HG03066 (cell line): ENCODE data around the gene ZFP36.

Source experiments
- ATAC-seq: cut with Tn5 transposase; IDR thresholded peaks from one replicate; pipeline ENCODE4 v1.9.1; 2021; ENCODE audit warnings: low read depth; ENCODE audit not compliant: unreplicated experiment

The ZFP36 gene

DNA sequence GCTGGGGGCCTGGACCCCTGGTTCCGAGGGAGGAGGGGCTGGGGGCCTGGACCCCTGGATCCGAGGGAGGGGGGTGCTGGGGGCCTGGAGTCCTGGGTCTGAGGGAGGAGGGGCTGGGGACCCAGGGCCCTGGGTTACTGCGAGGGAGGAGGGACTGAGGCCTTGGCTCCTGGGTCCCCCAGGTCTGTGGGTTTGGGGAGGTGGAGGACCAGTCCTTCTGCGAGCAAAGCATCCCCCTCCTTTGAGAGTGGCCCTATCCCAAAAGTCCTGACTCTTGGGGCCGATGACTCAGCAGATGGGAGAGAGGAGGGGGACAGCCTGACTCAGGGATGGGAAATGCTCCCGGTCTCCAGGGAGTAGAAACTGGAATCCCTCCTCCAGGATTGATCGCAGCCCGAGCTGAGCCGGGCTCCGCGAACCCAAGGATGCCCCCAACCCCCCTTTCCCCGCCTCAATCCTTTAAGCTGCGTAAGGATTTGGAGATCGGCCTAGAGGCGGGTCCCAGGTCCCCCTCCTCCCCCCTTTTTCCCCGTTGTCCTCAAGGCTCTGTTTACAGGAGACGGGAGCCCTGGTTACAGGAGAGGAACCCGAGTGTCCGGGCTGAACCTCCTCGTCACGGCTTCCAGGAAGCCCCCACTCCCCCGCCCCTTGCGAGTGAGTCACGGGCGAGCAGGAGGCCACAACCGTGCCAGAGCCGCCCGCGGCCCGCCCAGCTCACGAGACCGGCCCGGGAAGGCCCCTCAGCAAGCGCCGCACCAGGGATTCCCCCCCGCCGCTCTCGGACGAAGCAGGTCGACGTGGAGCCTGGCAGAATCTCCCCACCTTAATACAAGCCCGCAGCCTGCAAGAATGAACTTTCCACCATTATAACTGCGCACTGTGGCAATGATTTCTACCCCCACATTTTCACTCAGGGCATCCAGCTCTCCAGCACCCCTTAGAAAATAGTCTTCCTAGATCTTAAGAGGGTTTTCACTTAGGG, 3.0 kb upstream of the ZFP36 start:
- ATAC-seq: no peak

DNA sequence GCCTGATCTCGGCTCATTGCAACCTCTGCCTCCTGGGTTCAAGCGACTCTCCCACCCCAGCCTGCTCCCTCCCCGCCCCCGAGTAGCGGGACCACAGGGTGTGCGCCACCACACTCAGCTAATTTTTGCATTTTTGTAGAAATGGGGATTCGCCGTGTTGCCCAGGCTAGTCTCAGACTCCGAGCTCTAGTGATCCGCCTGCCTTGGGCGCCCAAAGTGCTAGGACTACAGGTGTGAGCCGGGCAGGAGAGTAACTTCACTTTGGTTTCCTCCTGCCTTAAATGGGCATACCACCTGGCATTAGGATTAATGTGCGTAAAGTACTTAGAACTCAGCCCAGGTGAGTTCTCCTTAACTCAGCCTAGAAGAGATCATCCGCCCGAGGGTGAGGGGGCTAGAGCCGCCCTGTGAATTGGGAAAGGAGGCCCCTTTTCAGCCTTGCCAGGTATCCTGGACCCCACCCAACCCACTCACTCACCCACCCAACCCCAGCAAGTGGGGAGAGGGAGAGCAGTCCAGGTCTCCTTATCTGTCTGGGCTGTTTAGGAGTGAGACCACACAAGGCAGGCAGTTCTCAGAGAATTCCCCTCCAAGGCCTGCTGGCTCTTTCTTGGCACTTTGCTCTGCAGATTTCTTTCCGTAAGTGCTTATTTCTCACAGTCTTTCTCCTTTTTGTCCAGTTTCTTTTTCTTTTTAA, 1.2 kb upstream of the ZFP36 start:
- no peak for ATAC-seq

DNA sequence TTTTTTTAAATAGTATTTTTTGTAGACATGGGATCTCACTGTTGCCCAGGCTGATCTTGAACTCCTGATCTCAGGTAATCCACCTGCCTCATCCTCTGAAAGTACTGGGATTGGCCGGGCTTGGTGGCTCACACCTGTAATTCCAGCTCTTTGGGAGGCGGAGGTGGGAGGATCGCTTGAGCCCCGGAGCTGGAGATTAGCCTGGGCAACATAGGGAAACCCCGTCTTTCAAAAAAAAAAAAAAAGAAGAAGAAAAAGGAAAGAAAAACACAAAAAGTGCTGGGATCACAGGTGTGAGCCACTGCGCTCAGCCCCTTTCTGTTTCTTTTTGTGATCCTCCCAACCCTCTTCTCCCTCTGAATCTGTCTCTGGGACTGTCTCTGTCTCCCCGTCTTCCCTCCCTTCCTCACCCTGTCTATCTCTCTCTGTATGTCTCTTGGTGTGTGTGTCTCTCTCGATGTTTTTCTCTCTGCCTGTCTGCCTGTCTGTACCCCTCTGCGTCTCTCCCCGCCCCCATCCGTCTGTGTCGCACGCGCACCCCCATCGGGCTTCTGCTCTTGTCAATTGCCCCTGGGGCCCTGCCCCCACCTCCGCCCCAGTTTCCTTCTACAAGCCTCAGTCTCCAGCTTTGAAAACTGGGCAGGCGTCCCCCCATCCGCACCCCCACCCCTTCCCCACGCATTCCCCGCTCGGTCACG, 540 bp upstream of the ZFP36 start:
- ATAC-seq: no peak

DNA sequence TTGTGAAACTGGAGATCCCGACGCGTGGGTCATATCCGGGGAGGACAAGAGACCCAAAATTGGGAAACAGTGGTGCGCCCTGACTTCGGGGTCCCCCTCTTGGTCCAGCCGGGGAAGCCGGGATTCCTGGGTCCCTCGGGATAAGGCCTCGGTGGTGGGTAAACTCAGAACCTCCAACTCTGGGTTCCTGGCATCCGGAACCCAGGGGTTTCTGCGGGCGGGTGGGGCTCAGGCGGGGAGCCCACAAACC, 688 bp downstream of the ZFP36 start:
- ATAC-seq: no peak

DNA sequence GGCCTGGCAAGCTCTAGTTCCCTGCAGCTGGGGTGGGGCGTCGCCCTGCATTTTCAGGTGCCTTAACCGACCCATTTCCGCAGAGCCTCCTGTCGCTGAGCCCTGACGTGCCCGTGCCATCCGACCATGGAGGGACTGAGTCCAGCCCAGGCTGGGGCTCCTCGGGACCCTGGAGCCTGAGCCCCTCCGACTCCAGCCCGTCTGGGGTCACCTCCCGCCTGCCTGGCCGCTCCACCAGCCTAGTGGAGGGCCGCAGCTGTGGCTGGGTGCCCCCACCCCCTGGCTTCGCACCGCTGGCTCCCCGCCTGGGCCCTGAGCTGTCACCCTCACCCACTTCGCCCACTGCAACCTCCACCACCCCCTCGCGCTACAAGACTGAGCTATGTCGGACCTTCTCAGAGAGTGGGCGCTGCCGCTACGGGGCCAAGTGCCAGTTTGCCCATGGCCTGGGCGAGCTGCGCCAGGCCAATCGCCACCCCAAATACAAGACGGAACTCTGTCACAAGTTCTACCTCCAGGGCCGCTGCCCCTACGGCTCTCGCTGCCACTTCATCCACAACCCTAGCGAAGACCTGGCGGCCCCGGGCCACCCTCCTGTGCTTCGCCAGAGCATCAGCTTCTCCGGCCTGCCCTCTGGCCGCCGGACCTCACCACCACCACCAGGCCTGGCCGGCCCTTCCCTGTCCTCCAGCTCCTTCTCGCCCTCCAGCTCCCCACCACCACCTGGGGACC, 1.2 kb downstream of the ZFP36 start:
- no peak for ATAC-seq

DNA sequence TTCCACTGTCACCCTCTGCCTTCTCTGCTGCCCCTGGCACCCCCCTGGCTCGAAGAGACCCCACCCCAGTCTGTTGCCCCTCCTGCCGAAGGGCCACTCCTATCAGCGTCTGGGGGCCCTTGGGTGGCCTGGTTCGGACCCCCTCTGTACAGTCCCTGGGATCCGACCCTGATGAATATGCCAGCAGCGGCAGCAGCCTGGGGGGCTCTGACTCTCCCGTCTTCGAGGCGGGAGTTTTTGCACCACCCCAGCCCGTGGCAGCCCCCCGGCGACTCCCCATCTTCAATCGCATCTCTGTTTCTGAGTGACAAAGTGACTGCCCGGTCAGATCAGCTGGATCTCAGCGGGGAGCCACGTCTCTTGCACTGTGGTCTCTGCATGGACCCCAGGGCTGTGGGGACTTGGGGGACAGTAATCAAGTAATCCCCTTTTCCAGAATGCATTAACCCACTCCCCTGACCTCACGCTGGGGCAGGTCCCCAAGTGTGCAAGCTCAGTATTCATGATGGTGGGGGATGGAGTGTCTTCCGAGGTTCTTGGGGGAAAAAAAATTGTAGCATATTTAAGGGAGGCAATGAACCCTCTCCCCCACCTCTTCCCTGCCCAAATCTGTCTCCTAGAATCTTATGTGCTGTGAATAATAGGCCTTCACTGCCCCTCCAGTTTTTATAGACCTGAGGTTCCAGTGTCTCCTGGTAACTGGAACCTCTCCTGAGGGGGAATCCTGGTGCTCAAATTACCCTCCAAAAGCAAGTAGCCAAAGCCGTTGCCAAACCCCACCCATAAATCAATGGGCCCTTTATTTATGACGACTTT, 2.0 kb downstream of the ZFP36 start:
- no peak for ATAC-seq

DNA sequence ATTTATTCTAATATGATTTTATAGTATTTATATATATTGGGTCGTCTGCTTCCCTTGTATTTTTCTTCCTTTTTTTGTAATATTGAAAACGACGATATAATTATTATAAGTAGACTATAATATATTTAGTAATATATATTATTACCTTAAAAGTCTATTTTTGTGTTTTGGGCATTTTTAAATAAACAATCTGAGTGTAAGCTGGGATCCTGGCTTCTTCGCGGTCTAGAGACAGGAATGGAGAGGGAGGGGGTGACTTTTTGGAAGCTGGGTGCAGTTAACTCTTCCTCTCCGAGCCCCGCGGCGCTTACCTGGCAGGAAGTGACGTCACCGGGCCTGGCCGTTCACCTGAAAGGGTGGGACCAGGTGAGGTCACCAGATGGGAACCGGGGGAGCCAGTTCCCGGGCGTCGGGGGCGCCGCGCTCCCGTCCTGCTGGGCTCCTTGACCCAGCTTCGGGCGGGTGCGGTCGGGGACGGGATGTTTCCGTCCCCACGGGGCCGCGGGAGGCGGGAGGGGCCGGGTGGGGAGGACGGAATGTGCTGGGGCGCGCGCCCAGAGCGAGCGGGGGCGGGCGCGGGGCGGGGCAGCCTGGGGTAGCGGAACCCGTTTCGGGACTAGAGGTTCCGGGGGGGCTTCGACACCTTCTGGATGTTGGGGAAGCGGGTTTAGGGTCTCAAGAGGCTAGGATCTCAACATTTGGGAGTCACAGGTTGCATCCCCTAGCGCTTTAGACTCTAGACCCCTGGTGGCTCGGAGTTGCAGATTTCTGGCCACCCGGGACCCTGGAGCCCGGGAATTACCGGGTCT, 2.8 kb downstream of the ZFP36 start:
- no peak for ATAC-seq

DNA sequence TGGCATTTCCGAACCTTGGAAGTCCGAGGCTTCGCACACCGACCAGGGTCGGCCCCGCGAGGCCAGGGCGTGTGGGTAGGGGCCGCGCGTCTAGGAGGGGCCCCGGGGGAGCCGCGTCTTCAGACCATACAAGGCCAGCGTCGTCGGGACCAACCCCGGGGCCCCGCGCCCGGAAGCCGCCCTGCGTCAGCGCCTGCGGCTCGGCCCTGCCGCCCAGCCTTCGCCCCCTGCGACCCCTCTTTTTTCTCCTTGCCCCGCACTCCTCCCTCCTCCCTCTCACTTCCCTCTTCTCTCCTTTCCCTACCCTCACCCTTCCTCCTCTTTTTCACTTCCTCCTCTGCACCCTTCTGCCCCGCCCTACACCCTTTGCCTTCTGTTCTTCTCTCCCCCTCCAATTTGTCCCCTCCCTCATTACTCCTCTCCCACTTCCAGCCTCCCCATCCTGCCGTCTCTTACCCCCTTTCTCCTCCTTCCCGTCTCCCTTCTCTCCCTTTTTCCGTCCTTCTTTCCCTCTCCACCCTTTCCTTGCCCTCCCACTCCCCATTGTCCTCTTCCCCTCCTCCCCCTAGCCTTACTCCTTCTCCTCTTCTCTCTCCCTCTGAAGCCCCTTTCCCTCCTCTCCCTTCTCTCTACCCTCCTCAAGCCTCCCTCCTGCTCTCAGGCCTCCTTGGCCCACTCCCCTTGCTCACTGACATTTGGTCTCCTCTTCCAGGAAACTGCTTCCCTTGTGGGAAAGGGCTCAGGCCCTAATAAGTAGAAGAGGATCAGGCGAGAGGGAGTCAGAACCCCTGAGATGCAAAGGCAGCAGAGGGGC, 3.6 kb downstream of the ZFP36 start:
- no peak for ATAC-seq

GRCh38 chr19:39410831-39411080, 4.1 kb downstream of the ZFP36 start:
- ATAC-seq: no peak

GRCh38 chr19:39411081-39411831, 4.6 kb downstream of the ZFP36 start:
- no peak for ATAC-seq

DNA sequence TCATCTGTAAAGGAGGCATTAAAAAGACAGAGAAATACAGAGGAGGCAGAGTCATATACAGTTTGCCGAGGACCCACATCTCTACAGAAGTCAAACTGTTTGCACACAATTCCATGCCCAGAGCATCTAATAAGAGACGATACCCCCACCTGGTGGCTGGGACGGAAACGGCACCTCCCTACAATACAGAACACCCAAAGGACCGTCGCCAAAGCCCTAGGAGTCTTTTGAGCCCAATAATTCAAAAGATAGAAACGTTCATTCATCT, 5.1 kb downstream of the ZFP36 start:
- ATAC-seq: peak; percentile 19

- peak; percentile 48 for ATAC-seq
Measured at GRCh38 chr19:39412100-39412866, 5.6 kb downstream of the ZFP36 start, which contains the start of gene PLEKHG2. Gene PLEKHG2, plus strand, starts transcription at chr19:39412669. Its CDS starts 1,418 bp downstream, at chr19:39414087.

- ATAC-seq: no peak
Measured at GRCh38 chr19:39412867-39413271, 6.2 kb downstream of the ZFP36 start.

DNA sequence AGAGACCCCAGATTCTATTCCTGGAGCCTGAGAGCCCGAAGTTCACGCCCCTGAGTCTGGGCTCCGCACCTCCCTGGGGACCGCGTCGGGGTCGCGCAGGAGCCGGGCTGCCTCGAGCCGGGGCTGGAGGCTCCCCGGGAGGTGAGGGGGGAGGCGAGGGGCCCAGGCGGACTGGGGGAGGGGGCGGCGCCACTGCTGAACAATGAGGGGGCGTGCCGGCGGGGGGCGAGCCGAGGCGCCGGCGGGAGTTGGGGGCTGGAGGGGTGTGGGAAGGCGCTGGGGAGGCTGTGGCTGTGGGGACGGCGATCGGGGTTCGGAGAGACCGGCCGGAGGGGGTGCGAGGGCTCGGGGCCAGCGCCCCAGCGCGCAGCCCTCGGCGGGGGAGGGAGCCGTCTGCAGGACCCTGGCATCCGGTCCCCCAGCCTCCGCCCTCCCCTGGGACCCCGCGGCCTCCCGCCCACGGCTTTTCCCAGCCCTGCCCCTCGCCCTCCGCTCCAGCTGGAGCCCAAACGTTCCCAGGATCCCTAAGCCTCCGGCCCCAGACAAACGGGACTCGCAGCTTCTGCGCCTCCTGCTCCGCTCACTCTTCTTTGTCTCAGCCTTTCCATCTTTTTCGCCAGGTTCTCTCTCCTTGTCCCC, 6.7 kb downstream of the ZFP36 start:
- no peak for ATAC-seq

DNA sequence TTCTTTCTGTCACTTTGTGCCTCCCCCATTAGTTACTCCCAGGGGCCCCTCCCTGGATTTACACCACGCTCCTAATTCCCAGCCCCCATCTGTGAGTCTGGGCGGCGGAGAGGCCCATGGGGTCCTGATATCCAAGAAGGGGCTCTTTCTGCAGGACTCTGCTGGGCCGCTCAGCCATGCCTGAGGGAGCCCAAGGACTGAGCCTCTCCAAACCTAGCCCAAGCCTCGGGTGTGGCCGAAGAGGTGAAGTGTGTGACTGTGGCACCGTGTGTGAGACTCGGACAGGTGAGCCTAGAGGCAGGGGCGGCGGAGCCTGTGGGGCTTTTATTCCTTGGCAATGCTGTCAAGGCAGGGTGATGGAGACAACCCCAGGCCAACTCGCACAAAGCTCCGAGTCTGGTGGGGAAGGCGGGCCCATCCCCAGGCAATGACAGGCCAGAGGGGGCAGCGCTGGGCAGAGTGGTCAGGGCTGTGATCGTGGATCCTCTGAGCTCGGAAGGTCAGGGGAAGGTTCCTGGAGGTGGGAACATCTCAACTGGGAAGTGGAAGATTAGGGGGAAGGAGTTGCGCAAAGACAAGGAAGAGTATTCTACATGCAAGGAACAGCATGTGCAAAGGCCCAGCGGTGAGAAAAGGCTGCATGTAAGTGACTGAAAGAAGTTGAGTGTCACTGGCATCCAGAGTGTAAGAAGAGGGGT, 7.4 kb downstream of the ZFP36 start:
- ATAC-seq: no peak
